ENCODE measurements around the gene C11orf16.

GRCh38 chr11:8922691-8923090 lies 10.1 kb downstream of the C11orf16 start:
- no peak for TF ChIP-seq CTCF (IDR thresholded peaks at IDR 0.05)
- no peak for TF ChIP-seq ZFX (IDR thresholded peaks at IDR 0.05; ENCODE audit: borderline replicate concordance)

Data from 22Rv1 (cell line).